Thymus (tissue), 11 donors: ENCODE results near the gene LIMCH1. TPM values are rescaled to one million over a fixed set of nuclear protein-coding genes. Genes with fewer than 3 reads are reported as not detected.

ENCODE experiments used
- DNase-seq, 9 donors: peaks; one replicate each; pipeline ENCODE4 v3.0.0-alpha.2; 2013; ENCODE audit warnings: low spot score in 9 of 9, low read depth in 6 of 9, missing footprints in 1 of 9
- H3K27ac ChIP-seq, 2 donors: one replicate each; pipeline ENCODE4 v1.5.1; 2013; ENCODE audit warnings: control low read depth in 1 of 2, low read depth in 1 of 2, low read length in 1 of 2, mild to moderate bottlenecking in 1 of 2, moderate library complexity in 1 of 2
- H3K27me3 ChIP-seq, 2 donors: one replicate each; pipeline ENCODE4 v1.5.1; 2013; ENCODE audit warnings: low read length in 1 of 2; ENCODE audit not compliant: control insufficient read depth in 2 of 2, insufficient read depth in 1 of 2
- H3K36me3 ChIP-seq, 2 donors: one replicate each; pipeline ENCODE4 v1.5.1; 2013; ENCODE audit warnings: low read length in 1 of 2, mild to moderate bottlenecking in 1 of 2, moderate library complexity in 1 of 2; ENCODE audit not compliant: control insufficient read depth in 2 of 2, insufficient read depth in 2 of 2
- H3K4me1 ChIP-seq, 2 donors: one replicate each; pipeline ENCODE4 v1.5.1; 2013; ENCODE audit warnings: low read length in 2 of 2; ENCODE audit not compliant: control insufficient read depth in 2 of 2, insufficient read depth in 2 of 2
- H3K4me3 ChIP-seq, 2 donors: one replicate each; pipeline ENCODE4 v1.5.1; 2013; ENCODE audit warnings: low read length in 2 of 2, control low read depth in 1 of 2, mild to moderate bottlenecking in 1 of 2
- H3K9me3 ChIP-seq, 2 donors: one replicate each; pipeline ENCODE4 v1.5.1; 2013; ENCODE audit warnings: low read length in 1 of 2, mild to moderate bottlenecking in 1 of 2; ENCODE audit not compliant: control insufficient read depth in 2 of 2, insufficient read depth in 1 of 2
- WGBS: extraction: QIAGEN DNeasy Blood & Tissue Kit; methylation state at CpG from one replicate; pipeline ENCODE4 v1.1.7; 2013; 5-methylcytosine and 5-hydroxymethylcytosine counted together
- polyA plus RNA-seq: library from polyadenylated mRNA; stranded (reverse); fragments of 200-250 nt; gene quantifications from one replicate; pipeline ENCODE4 v1.2.3, GENCODE V29; 2013
- total RNA-seq: library from RNA; stranded (reverse); fragments of 120-200 nt; gene quantifications from one replicate; pipeline ENCODE4 v1.2.4, GENCODE V29; 2013
- donor health status: healthy.

Gene LIMCH1
- total and polyA plus RNA-seq, 2 donors: 5.4 to 13.8 TPM

GRCh38 chr4:41507291-41507947, 30.5 kb upstream of the LIMCH1 start:
- DNase-seq: no peak
- 96% methylated on average over 3 of the region's 3 CpGs for WGBS

GRCh38 chr4:41509451-41509866, 28.5 kb upstream of the LIMCH1 start:
- WGBS: 88% methylated on average over 2 of the region's 2 CpGs

More at GRCh38 chr4:41507291-41507947, 30.5 kb upstream of the LIMCH1 start:
- Histone ChIP-seq H3K4me1 (no peaks in the 10 kb centered on the region), H3K9me3 (no peaks in the 10 kb centered on the region), H3K27ac (no peak overlapping the region), H3K27me3 (no peaks in the 10 kb centered on the region), H3K36me3 (no peaks in the 10 kb centered on the region), H3K4me3 (no peak overlapping the region)

GRCh38 chr4:41510179-41510578, 27.8 kb upstream of the LIMCH1 start:
- H3K27me3 ChIP-seq: no peaks in the 10 kb centered on the region
- H3K9me3 ChIP-seq: no peaks in the 10 kb centered on the region
- H3K4me3 ChIP-seq: no peak overlapping the region
- H3K4me1 ChIP-seq: no peaks in the 10 kb centered on the region
- DNase-seq: no peak
- H3K27ac ChIP-seq: no peak overlapping the region
- 87% methylated on average over 1 of the region's 1 CpG for WGBS
- H3K36me3 ChIP-seq: no peaks in the 10 kb centered on the region

More at GRCh38 chr4:41509451-41509866, 28.5 kb upstream of the LIMCH1 start:
- no peaks in the 10 kb centered on the region for H3K27me3 ChIP-seq
- no peak for DNase-seq
- H3K4me3 ChIP-seq: no peak overlapping the region
- no peaks in the 10 kb centered on the region for H3K36me3 ChIP-seq
- no peak overlapping the region for H3K27ac ChIP-seq
- H3K4me1 ChIP-seq: no peaks in the 10 kb centered on the region
- H3K9me3 ChIP-seq: no peaks in the 10 kb centered on the region

DNA sequence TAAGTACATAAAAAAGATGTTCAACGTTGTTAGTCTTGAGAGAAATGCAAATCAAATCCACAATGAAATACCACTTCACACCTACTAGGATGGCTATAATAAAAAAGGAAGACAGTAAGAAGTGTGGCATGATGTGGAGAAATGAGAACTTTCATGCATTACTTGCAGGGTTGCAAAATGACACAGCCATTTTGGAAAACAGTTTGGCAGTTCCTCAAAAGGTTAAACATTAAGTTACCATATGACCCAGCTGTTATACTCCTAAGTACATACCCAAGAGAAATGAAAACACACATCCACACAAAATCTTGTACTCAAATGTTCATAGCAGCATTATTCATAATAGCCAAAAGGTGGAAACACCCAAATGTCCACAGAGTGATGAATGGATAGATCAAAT, 25.8 kb upstream of the LIMCH1 start:
- Histone ChIP-seq H3K36me3 (no peaks in the 10 kb centered on the region), H3K27me3 (no peaks in the 10 kb centered on the region), H3K4me1 (no peaks in the 10 kb centered on the region), H3K27ac (no peak overlapping the region), H3K4me3 (no peak overlapping the region), H3K9me3 (no peaks in the 10 kb centered on the region)
- peak in 1 of 9 donors; percentile 10 for DNase-seq
- 97% methylated on average over 1 of the region's 1 CpG for WGBS

DNA sequence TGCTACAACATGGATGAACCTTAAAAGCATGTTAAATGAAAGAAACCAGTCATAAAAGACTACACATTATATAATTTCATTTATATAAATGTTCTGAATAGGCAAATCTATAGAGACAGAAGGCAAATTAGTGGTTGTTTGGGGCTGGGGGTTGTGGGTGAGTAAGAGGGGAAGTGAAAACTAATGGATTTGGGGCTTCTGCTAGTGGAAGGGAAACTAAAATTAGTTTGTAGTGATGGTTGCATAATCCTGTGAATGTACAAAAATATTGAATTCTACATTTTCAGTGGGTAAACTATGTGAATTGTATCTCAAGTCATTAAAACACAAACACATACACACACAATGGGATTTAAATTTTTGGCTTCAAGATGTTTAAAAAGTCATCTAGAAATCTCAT, 25.4 kb upstream of the LIMCH1 start:
- Histone ChIP-seq H3K9me3 (no peaks in the 10 kb centered on the region), H3K36me3 (no peaks in the 10 kb centered on the region), H3K4me1 (no peaks in the 10 kb centered on the region), H3K27me3 (no peaks in the 10 kb centered on the region), H3K4me3 (no peak overlapping the region), H3K27ac (no peak overlapping the region)
- DNase-seq: no peak

GRCh38 chr4:41514169-41514568, 23.8 kb upstream of the LIMCH1 start:
- Histone ChIP-seq H3K27me3 (no peaks in the 10 kb centered on the region), H3K36me3 (no peaks in the 10 kb centered on the region), H3K27ac (no peak overlapping the region), H3K9me3 (no peaks in the 10 kb centered on the region), H3K4me1 (no peaks in the 10 kb centered on the region), H3K4me3 (no peak overlapping the region)
- DNase-seq: no peak
- 98% methylated on average over 1 of the region's 1 CpG for WGBS

DNA sequence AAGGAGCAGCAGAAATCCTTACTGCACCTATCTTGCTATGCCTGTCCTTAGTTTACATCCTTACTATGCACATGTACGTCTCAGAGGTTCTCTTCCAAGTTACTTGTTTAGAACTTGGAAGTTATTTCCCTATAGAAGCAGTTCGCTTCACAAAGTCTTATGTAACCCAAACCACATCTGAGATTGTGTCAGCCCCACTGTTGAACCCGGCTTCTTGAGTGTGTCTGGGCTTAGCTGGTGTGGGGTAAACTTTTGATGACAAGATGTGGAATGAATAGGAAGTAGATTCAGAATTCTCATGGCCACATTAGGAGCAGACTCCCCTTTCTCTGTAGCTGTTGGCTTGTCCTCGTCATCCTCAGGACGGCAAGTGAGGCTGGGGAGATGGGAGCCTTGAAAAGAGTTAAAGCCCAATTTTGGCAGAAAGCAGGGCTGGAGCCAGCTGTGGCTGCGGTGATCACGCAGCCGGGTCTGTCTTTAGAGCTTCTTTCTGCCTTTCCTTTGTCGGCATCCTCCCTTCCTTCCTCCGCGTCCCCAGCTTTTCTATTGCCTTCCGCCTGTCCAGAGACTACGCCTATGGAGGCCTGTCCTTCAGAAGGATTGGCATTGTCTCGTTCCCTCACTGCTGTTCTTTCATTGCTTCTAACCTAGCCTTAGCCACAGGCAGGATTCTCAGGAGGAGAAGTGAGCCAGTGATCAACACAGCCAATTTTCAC, 23.0 kb upstream of the LIMCH1 start:
- H3K4me3 ChIP-seq: no peak overlapping the region
- H3K9me3 ChIP-seq: no peaks in the 10 kb centered on the region
- H3K36me3 ChIP-seq: no peaks in the 10 kb centered on the region
- H3K4me1 ChIP-seq: no peaks in the 10 kb centered on the region
- no peak overlapping the region for H3K27ac ChIP-seq
- H3K27me3 ChIP-seq: no peaks in the 10 kb centered on the region
- no peak for DNase-seq
- 93% methylated on average over 14 of the region's 14 CpGs for WGBS

- H3K27ac ChIP-seq: no peak overlapping the region
- no peak for DNase-seq
- WGBS: 93% methylated on average over 4 of the region's 4 CpGs
- no peak overlapping the region for H3K4me3 ChIP-seq
- H3K4me1 ChIP-seq: no peaks in the 10 kb centered on the region
- no peaks in the 10 kb centered on the region for H3K9me3 ChIP-seq
- H3K27me3 ChIP-seq: no peaks in the 10 kb centered on the region
- no peaks in the 10 kb centered on the region for H3K36me3 ChIP-seq
These were observed 20.8 kb upstream of the LIMCH1 start for GRCh38 chr4:41517121-41517520.

- WGBS: 96% methylated on average over 1 of the region's 1 CpG
- Histone ChIP-seq H3K4me1 (no peaks in the 10 kb centered on the region), H3K27ac (no peak overlapping the region), H3K27me3 (no peaks in the 10 kb centered on the region), H3K4me3 (no peak overlapping the region), H3K36me3 (no peaks in the 10 kb centered on the region), H3K9me3 (no peaks in the 10 kb centered on the region)
- DNase-seq: no peak
These were observed 20.2 kb upstream of the LIMCH1 start for GRCh38 chr4:41517747-41518146.
